H1 (cell line): ENCODE data around the gene TCF20. TPM values are rescaled to one million over a fixed set of nuclear protein-coding genes. Genes with fewer than 3 reads are reported as not detected.

Source experiments
- CTCF ChIA-PET: fragments of 300-600 bp; sonication (Branson Sonifier 250); formaldehyde crosslinking; loops from one replicate; lab custom pipeline; 2021; ENCODE audit not compliant: partially characterized antibody; lab: Charles Lee
- POLR2A ChIA-PET: fragments of 300-600 bp; sonication (Branson Sonifier 250); formaldehyde crosslinking; loops from one replicate; lab custom pipeline; 2021; ENCODE audit warnings: inconsistent platforms; ENCODE audit not compliant: partially characterized antibody; lab: Charles Lee
- DNase-seq, 2 experiments: peaks; one replicate each; pipeline versions ENCODE4 v3.0.0 to v3.0.0-alpha.2; 2010 to 2022; ENCODE audit warnings: low spot score in 2 of 2, low read depth in 1 of 2, mixed read lengths in 1 of 2
- FAIRE-seq: peaks from 2 replicates; lab custom pipeline; 2011; peaks lifted over from hg19 to GRCh38; lab: Jason Lieb, UNC
- H2AFZ ChIP-seq: 2 replicates; pipeline ENCODE4 v1.8.1; 2012; ENCODE audit warnings: low read length, inconsistent platforms
- H2AK5ac ChIP-seq: 2 replicates; pipeline ENCODE4 v1.6.1; 2013; ENCODE audit warnings: low read depth, low read length
- H2BK120ac ChIP-seq: replicated peaks from 2 replicates; pipeline ENCODE3; 2013; ENCODE audit warnings: low read depth, low read length, inconsistent platforms
- H2BK12ac ChIP-seq: 2 replicates; pipeline ENCODE4 v1.6.1; 2013; ENCODE audit warnings: low read depth, low read length
- H2BK15ac ChIP-seq: 2 replicates; pipeline ENCODE4 v1.6.1; 2013; ENCODE audit warnings: low read length
- H2BK20ac ChIP-seq: 2 replicates; pipeline ENCODE4 v1.6.1; 2013; ENCODE audit warnings: low read length
- H2BK5ac ChIP-seq: 2 replicates; pipeline ENCODE4 v1.6.1; 2013; ENCODE audit warnings: low read depth, low read length
- H3K14ac ChIP-seq: 2 replicates; pipeline ENCODE4 v1.6.1; 2013; ENCODE audit warnings: inconsistent platforms; ENCODE audit not compliant: insufficient read length
- H3K18ac ChIP-seq: 2 replicates; pipeline ENCODE4 v1.6.1; 2013; ENCODE audit warnings: low read length; ENCODE audit errors: extremely low read depth
- H3K23ac ChIP-seq: 2 replicates; pipeline ENCODE4 v1.6.1; 2013; ENCODE audit warnings: inconsistent platforms; ENCODE audit not compliant: insufficient read length
- H3K23me2 ChIP-seq: 2 replicates; pipeline ENCODE4 v1.6.1; 2013; ENCODE audit warnings: low read depth, low read length
- H3K27ac ChIP-seq: 2 replicates; pipeline ENCODE4 v1.6.1; 2011; ENCODE audit warnings: low read depth, low read length, inconsistent platforms
- H3K27me3 ChIP-seq, 4 experiments: replicated peaks in 1 of 4; 1 replicate in 1 of 4; 2 replicates in 3 of 4; pipeline versions ENCODE4 v1.6.1 to v1.8.1; 2011 to 2013; ENCODE audit warnings: low read length in 3 of 4, mild to moderate bottlenecking in 3 of 4, inconsistent platforms in 2 of 4, mixed read lengths in 2 of 4, moderate library complexity in 1 of 4; ENCODE audit not compliant: control insufficient read depth in 3 of 4, insufficient read depth in 3 of 4; ENCODE audit errors: extremely low read depth in 1 of 4
- H3K36me3 ChIP-seq, 4 experiments: 2 replicates each; pipeline versions ENCODE4 v1.6.1 to v1.8.1; 2011 to 2013; ENCODE audit warnings: mild to moderate bottlenecking in 4 of 4, low read length in 3 of 4, moderate library complexity in 2 of 4, control low read depth in 1 of 4, inconsistent platforms in 1 of 4; ENCODE audit not compliant: insufficient read depth in 4 of 4, control insufficient read depth in 2 of 4
- H3K4ac ChIP-seq: replicated peaks from 2 replicates; pipeline ENCODE3; 2013; ENCODE audit warnings: low read length, low read depth, mixed read lengths, inconsistent platforms; ENCODE audit not compliant: insufficient read length
- H3K4me1 ChIP-seq, 4 experiments: replicated peaks in 1 of 4; 1 replicate in 1 of 4; 2 replicates in 3 of 4; pipeline versions ENCODE4 v1.6.1 to v1.8.1; 2011 to 2013; ENCODE audit warnings: low read length in 3 of 4, inconsistent platforms in 2 of 4, mixed read lengths in 1 of 4; ENCODE audit not compliant: insufficient read depth in 4 of 4, control insufficient read depth in 3 of 4
- H3K4me2 ChIP-seq, 2 experiments: 2 replicates each; pipeline versions ENCODE4 v1.6.1 to v1.8.1; 2011 to 2013; ENCODE audit warnings: low read depth in 2 of 2, low read length in 2 of 2, control low read depth in 1 of 2, inconsistent platforms in 1 of 2, mild to moderate bottlenecking in 1 of 2; ENCODE audit not compliant: insufficient read depth in 1 of 2
- H3K4me3 ChIP-seq, 4 experiments: fragments of 200-600, 300-600 bp in 1 of 4; sonication (generic), shearing (Covaris generic), sonication (Bioruptor Twin) in 1 of 4; 2 replicates each; pipeline versions ENCODE4 v1.5.1 to v1.8.1; 2011 to 2016; ENCODE audit warnings: low read length in 4 of 4, low read depth in 3 of 4, control low read depth in 2 of 4, inconsistent platforms in 2 of 4, mild to moderate bottlenecking in 2 of 4, mixed read lengths in 1 of 4, moderate library complexity in 1 of 4; ENCODE audit not compliant: insufficient read depth in 2 of 4; ENCODE audit errors: extremely low read depth in 1 of 4
- H3K56ac ChIP-seq: replicated peaks from 2 replicates; pipeline ENCODE3; 2013; ENCODE audit warnings: low read depth, mild to moderate bottlenecking, mixed read lengths, low read length, inconsistent platforms; ENCODE audit not compliant: insufficient read length
- H3K79me1 ChIP-seq: 2 replicates; pipeline ENCODE4 v1.6.1; 2013; ENCODE audit warnings: low read depth, low read length, control low read depth
- H3K79me2 ChIP-seq, 2 experiments: 2 replicates each; pipeline versions ENCODE4 v1.6.1 to v1.8.1; 2012 to 2013; ENCODE audit warnings: low read length in 2 of 2, mild to moderate bottlenecking in 2 of 2, inconsistent platforms in 1 of 2; ENCODE audit not compliant: insufficient read depth in 2 of 2, control insufficient read depth in 1 of 2
- H3K9ac ChIP-seq, 4 experiments: replicated peaks in 1 of 4; 1 replicate in 1 of 4; 2 replicates in 3 of 4; pipeline versions ENCODE4 v1.6.1 to v1.8.1; 2011 to 2013; ENCODE audit warnings: low read depth in 3 of 4, low read length in 3 of 4, control low read depth in 2 of 4, mild to moderate bottlenecking in 2 of 4, moderate library complexity in 2 of 4, inconsistent platforms in 1 of 4; ENCODE audit errors: extremely low read depth in 1 of 4
- H3K9me3 ChIP-seq, 2 experiments: 2 replicates each; pipeline versions ENCODE4 v1.6.1 to v1.8.1; 2012 to 2013; ENCODE audit warnings: mild to moderate bottlenecking in 2 of 2, moderate library complexity in 2 of 2, control low read depth in 1 of 2, inconsistent platforms in 1 of 2, low read depth in 1 of 2, low read length in 1 of 2, mixed read lengths in 1 of 2; ENCODE audit not compliant: insufficient read depth in 2 of 2
- H4K20me1 ChIP-seq, 2 experiments: replicated peaks in 1 of 2; 2 replicates each; pipeline versions ENCODE3 to v1.8.1; 2011 to 2013; ENCODE audit warnings: inconsistent platforms in 2 of 2, low read length in 2 of 2, mild to moderate bottlenecking in 1 of 2; ENCODE audit not compliant: insufficient read depth in 2 of 2, control insufficient read depth in 1 of 2
- H4K5ac ChIP-seq: 2 replicates; pipeline ENCODE4 v1.6.1; 2013; ENCODE audit warnings: low read length, low read depth, mixed read lengths, inconsistent platforms; ENCODE audit not compliant: insufficient read length
- H4K8ac ChIP-seq: 2 replicates; pipeline ENCODE4 v1.8.0; 2013; ENCODE audit warnings: mild to moderate bottlenecking, moderate library complexity, low read length, inconsistent platforms; ENCODE audit not compliant: insufficient read depth; ENCODE audit errors: extremely low read depth
- H4K91ac ChIP-seq: replicated peaks from 2 replicates; pipeline ENCODE3; 2013; ENCODE audit warnings: low read length, mixed read lengths, inconsistent platforms; ENCODE audit not compliant: insufficient read length
- EGR1 ChIP-seq: IDR thresholded peaks from 2 replicates; pipeline ENCODE4 v1.6.1; 2011; ENCODE audit warnings: low read depth, low read length, borderline replicate concordance
- EZH2 ChIP-seq: fragments of 200-600 bp; sonication (generic); IDR thresholded peaks from 2 replicates; pipeline ENCODE4 v1.7.1; 2012; ENCODE audit warnings: low read depth, mild to moderate bottlenecking, moderate library complexity, low read length, inconsistent platforms; ENCODE audit not compliant: severe bottlenecking
- KDM5A ChIP-seq: fragments of 200-600 bp; IDR thresholded peaks from 2 replicates; pipeline ENCODE4 v1.7.1; 2012; ENCODE audit warnings: mild to moderate bottlenecking, low read length, inconsistent platforms, mixed read lengths
- NRF1 ChIP-seq: IDR thresholded peaks from 2 replicates; pipeline ENCODE4 v1.6.1; 2011; ENCODE audit warnings: mild to moderate bottlenecking, low read depth, low read length, improper control_type of control experiment
- RAD21 ChIP-seq, 2 experiments: IDR thresholded peaks in 1 of 2; conservative IDR thresholded peaks in 1 of 2; 2 replicates each; pipeline ENCODE4 v1.6.1; 2011; ENCODE audit warnings: low read depth in 2 of 2, low read length in 2 of 2, improper control_type of control experiment in 1 of 2, inconsistent platforms in 1 of 2, mild to moderate bottlenecking in 1 of 2, moderate library complexity in 1 of 2
- SAP30 ChIP-seq: fragments of 300-600 bp; sonication (generic); IDR thresholded peaks from 2 replicates; pipeline ENCODE4 v1.7.1; 2012; ENCODE audit warnings: low read length, moderate library complexity, mild to moderate bottlenecking, inconsistent platforms; ENCODE audit not compliant: insufficient read depth, insufficient replicate concordance
- SP1 ChIP-seq: IDR thresholded peaks from 2 replicates; pipeline ENCODE4 v1.6.1; 2011; ENCODE audit warnings: low read depth, low read length
- TAF7 ChIP-seq: optimal IDR thresholded peaks from 2 replicates; pipeline ENCODE3; 2011; ENCODE audit warnings: low read depth, mild to moderate bottlenecking, inconsistent platforms, low read length, moderate library complexity, borderline replicate concordance
- YY1 ChIP-seq: IDR thresholded peaks from 2 replicates; pipeline ENCODE4 v1.6.1; 2011; ENCODE audit warnings: low read depth, mild to moderate bottlenecking, low read length
- WGBS, 2 experiments: shearing (Covaris generic) in 1 of 2; methylation state at CpG; one replicate each; pipeline versions ENCODE4 v1.1.6 to v1.1.7; 2013 to 2015; ENCODE audit warnings: low lambda C conversion rate in 2 of 2, mixed read lengths in 2 of 2, inconsistent platforms in 1 of 2, low coverage in 1 of 2, missing lambda C conversion rate in 1 of 2; ENCODE audit not compliant: insufficient replicate concordance in 2 of 2, insufficient coverage in 1 of 2, insufficient read length in 1 of 2; ENCODE audit errors: extremely low coverage in 1 of 2, missing lambda C conversion rate in 1 of 2; 5-methylcytosine and 5-hydroxymethylcytosine counted together
- polyA plus RNA-seq, 7 experiments: library from polyadenylated mRNA; depleted of rRNA in 3 of 7; stranded (reverse) in 5 of 7; unstranded in 2 of 7; fragments of >200 nt in 5 of 7; fragments of 200-250 nt in 2 of 7; gene quantifications; 1 replicate in 5 of 7; 2 replicates in 1 of 7; 4 replicates in 1 of 7; pipeline versions ENCODE4 v1.2.1 to v1.2.3, GENCODE V29; 2011 to 2013; ENCODE audit warnings: missing spikeins in 2 of 7, mixed read lengths in 2 of 7
- total RNA-seq: library from RNA; stranded (reverse); fragmentation: NEBNext Ultra II Directional; extraction: Animal tissue kit (Norgen Biotek cat#: 25700); gene quantifications from 2 replicates; pipeline ENCODE4 v1.2.1, GENCODE V29; 2021

The TCF20 gene
- total and polyA plus RNA-seq, 2 of the 8 experiments (the other 6 are each of a cell fraction or from before 2014, with no cell fraction given): 22.0 to 79.8 TPM

DNA sequence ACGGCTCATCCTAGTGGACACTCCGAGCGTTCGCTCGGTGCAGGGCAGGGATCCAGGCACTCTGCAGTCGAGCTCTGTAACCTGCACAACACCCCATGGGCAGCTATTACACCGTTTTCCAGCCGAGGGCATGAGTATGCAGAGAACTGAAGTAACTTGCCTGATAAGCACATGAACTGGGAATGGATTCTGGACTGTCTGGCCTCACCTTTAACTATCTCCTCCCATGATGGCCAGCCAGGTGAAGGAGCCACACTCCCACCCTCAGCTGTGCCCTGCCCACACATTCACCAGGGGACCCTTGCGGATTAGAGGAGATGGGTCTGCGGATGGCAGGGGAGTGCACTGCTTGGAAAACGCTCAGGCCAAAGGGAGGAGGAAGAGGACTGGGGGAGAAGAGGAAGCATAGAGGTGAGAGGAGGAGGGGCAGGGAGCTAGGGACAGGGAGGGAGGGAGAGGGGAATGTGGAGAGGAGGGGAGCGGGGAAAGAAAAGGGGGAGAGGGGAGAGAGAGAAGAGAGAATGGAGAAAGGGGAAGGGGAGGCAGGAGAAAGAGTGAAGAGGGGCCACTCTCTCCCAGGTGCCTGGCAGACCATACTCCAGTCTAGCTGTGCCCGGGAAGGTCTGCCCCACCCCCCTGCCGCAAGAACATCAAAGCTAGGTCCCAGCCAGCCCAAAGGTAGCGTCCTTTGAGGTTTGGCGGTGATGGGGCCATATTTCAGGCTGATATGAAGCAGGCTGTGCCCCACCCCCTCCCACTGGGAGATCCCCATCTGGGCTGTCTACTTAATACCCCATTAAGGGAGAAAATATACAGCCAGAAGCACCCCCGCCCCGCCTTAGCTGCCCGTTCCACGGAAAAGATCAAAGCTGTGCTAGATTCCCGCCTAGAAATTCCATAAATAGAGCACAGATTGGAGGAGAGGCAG lies 33.2 kb upstream of the TCF20 start:
- WGBS, 2 experiments: 30 to 83% methylated on average over 1 to 20 of the region's 21 CpGs
- Histone ChIP-seq H3K23ac (no peak overlapping the region), H3K27ac (no peak overlapping the region), H2BK20ac (peak overlapping the region; percentile 32; the same call in 1 of the 2 replicates), H2AFZ (no peak overlapping the region), H2BK120ac (no peak overlapping the region), H4K8ac (peak overlapping the region; percentile 79), H3K79me2 (no peaks in the 10 kb centered on the region), H2BK12ac (peak overlapping the region; percentile 75; the same call in 1 of the 2 replicates), H4K91ac (peak overlapping the region; percentile 45), H3K4me3 (peak overlapping the region; percentile 10 to 53 (median 34); a peak in 6 of 8 replicates), H4K5ac (no peak overlapping the region), H2BK5ac (peak overlapping the region; percentile 44; the same call in 1 of the 2 replicates), H3K36me3 (no peaks in the 10 kb centered on the region), H3K4me2 (peak overlapping the region; percentile 71 to 73), H3K4me1 (peaks cover 10 to 48% (median 34%) of the 10 kb centered on the region in 4 experiments), H4K20me1 (peaks cover 2 to 3% of the 10 kb centered on the region in 2 experiments), H3K79me1 (no peaks in the 10 kb centered on the region), H3K14ac (no peak overlapping the region), H3K18ac (peak overlapping the region; percentile 84; the same call in 1 of the 2 replicates), H3K23me2 (peaks cover 5% of the 10 kb centered on the region; the same call in 1 of the 2 replicates), H2BK15ac (peak overlapping the region; percentile 6; the same call in 1 of the 2 replicates), H2AK5ac (no peak overlapping the region), H3K27me3 (peaks cover 0 to 7% (median 6%) of the 10 kb centered on the region in 4 experiments; a peak in 4 of 7 replicates), H3K56ac (no peak overlapping the region), H3K4ac (no peak overlapping the region), H3K9me3 (no peaks in the 10 kb centered on the region), H3K9ac (no peak overlapping the region)
- POLR2A ChIA-PET: interaction anchor here (1.0 to 2.8 kb wide), 8 partner anchors 7 to 42 kb away, joined by 3 to 13 read pairs (median 4); no protein-coding TSS in a partner anchor
- CTCF ChIA-PET: interaction anchor here (0.5 to 2.7 kb wide), 17 partner anchors 9 to 262 kb away, joined by 3 to 19 read pairs (median 3); no protein-coding TSS in a partner anchor
- FAIRE-seq: no peak
- no peak for DNase-seq
- no peak for TF ChIP-seq YY1
- no peak for TF ChIP-seq NRF1
- peak; percentile 84 for TF ChIP-seq EGR1
- no peak for TF ChIP-seq EZH2
- TF ChIP-seq SAP30: no peak
- no peak for TF ChIP-seq KDM5A
- no peak for TF ChIP-seq TAF7
- TF ChIP-seq SP1: no peak
- TF ChIP-seq RAD21 (IDR thresholded peaks at IDR 0.05 in 1 of 2, conservative IDR thresholded peaks at IDR 0.05 in 1 of 2; ENCODE audit: low read depth in 2 of 2, low read length in 2 of 2): peak in 1 of 2 experiments; percentile 19; a peak in 1 of 4 replicates
